Astrocyte of the spinal cord (primary cell): Measurements from ENCODE around the gene IL17C.

Experiments used
- DNase-seq: peaks from one replicate; pipeline ENCODE4 v3.0.0; 2011; ENCODE audit warnings: low read depth, low spot score
- H3K4me3 ChIP-seq: 2 replicates; pipeline ENCODE4 v1.5.1; 2011; ENCODE audit warnings: low read depth, mild to moderate bottlenecking, low read length, moderate library complexity
- CTCF ChIP-seq: IDR thresholded peaks from 2 replicates; pipeline ENCODE4 v1.5.1; 2012; ENCODE audit warnings: low read depth, mild to moderate bottlenecking, low read length, inconsistent platforms
- in situ Hi-C: cut with HindIII; loops from 2 replicates; pipeline ENCODE4 v1.10.0; 2017; ENCODE audit warnings: low sequenced_read_pairs

Gene IL17C

GRCh38 chr16:88653101-88653500 is 14.7 kb downstream of the IL17C start:
- no peak for TF ChIP-seq CTCF

DNA sequence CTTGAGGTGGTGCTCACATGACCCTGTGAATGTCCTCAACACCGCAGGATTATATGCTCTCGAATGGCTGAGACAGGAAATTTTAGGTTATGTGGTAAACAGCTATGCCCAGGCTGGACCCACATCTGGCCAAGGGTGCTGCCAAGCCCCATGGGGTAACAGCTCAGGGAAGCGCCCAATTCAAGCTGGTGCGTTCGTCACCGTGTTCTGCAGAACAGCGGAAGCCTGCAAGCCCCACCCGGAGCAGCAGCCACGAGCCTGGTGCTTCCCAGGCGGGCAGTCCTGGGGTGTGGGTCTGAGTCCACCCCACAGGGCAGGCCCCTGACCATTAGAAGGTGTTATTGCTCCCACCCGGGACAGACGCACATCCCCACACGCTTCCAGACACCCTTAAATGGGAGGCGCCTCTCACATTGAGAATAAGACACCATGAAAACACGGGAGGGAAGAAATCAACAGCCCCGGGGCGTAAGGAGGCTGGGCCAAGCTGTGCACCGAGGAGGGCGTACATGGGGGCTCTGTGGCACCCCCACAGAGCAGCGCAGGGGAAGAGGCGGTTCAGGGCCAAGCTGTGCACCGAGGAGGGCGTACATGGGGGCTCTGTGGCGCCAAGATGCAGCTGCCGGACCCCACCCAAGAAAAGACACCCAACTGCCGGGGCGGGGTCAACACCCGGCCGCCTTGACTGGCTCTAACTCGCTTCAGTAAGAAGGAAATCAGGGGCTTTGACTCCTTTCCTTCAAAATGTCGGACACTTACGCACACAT is 15.4 kb downstream of the IL17C start:
- H3K4me3 ChIP-seq = no peak overlapping the region
- in situ Hi-C loops = no loop called here
- no peak for DNase-seq
- no peak for TF ChIP-seq CTCF

More at GRCh38 chr16:88653101-88653500, 14.7 kb downstream of the IL17C start:
- in situ Hi-C loops = no loop called here
- no peak for DNase-seq
- H3K4me3 ChIP-seq = no peak overlapping the region

- in situ Hi-C loops = no loop called here
- H3K4me3 ChIP-seq = no peak overlapping the region
- no peak for TF ChIP-seq CTCF
- DNase-seq = no peak
These were observed 16.1 kb downstream of the IL17C start for GRCh38 chr16:88654363-88655052.

GRCh38 chr16:88655053-88655732 is 16.8 kb downstream of the IL17C start:
- no peak overlapping the region for H3K4me3 ChIP-seq

GRCh38 chr16:88655733-88656281 is 17.4 kb downstream of the IL17C start:
- DNase-seq = no peak
- H3K4me3 ChIP-seq = no peak overlapping the region
- TF ChIP-seq CTCF = no peak
- in situ Hi-C loops = no loop called here

More at GRCh38 chr16:88655053-88655732, 16.8 kb downstream of the IL17C start:
- TF ChIP-seq CTCF = no peak
- no peak for DNase-seq
- in situ Hi-C loops = no loop called here

- DNase-seq = no peak
- no peak for TF ChIP-seq CTCF
These were observed 18.1 kb downstream of the IL17C start for GRCh38 chr16:88656291-88656980.

More at GRCh38 chr16:88656291-88656980, 18.1 kb downstream of the IL17C start:
- in situ Hi-C loops = no loop called here
- H3K4me3 ChIP-seq = no peak overlapping the region
